NCI-H2107 (cell line): Measurements from ENCODE around the gene NUDT16L1.

Source experiments
- DNase-seq: peaks from one replicate; lab custom pipeline; 2025; lab: John Stamatoyannopoulos, UW

Gene NUDT16L1

DNA sequence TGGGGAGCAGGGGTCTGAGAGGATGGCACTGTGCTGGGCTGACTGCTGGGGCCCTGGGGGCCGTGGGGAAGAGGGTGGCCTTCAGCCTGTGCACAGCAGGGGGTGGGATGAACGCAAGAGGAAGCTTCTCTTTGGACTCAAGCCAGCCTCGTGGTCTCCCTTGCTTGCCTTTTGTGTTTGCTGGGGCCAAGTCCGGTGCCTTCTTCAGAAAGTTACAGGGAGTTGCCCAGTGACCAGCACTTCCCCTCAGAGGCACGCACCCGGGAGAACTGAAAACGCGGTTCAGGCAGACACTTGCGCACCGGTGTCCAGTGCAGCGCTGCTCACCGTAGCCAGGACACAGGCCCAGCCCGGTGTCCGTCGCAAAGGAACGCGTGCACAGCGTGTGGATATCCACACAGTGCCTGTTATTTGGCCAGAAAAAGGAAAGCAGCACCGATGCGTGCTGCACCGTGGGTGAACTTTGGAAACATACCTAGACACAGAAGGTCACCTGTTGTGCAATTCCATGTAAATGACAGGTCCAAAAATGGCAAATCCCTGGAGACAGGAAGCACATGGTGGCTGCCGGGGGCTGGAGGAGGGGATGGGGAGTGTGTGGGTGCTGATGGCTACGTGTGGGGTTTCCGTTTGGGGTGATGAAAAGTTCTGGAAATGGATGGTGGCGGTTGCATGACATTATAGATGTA, 29.4 kb upstream of the NUDT16L1 start:
- DNase-seq = no peak

DNA sequence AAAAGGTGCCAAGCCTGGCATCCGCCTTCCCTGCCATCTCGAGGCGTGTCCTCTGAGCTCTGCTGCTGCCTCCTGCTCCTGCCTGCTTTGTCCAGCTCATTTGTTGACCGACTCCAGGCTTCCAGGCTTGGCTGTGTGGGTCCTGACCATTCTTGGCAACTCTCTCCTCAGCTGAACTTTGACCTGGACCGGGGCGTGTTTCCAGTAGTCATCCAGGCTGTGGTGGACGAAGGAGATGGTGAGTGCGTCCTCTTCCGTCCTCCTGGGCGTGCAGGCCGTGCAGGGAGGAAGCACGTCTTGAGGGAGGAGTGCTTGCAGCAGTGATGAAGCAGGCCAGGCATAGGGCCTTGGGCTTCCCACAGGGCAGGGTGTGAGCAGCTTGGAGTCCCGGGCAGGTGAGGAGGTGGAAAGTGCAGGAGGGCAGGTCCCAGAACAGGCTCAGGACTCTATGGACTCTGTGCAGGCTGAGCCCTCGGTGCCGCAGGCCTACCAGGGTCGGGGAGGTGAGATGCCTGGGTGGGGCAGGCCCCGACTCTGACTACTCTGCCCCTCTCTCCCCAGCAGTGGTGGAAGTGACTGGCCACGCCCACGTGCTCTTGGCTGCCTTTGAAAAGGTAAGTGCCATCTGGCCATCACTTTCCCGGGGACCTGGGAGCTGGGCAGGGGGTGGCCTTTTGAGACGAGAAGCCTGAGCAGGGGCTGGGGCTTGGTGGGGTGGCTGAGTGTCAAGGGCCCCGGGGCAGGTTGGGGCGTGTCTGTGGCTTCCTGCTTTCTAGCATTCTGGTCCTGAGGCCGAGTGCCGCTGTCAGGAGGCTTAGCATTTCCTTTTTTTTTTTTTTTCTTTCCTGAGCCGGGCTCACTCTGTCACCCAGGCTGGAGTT, 28.6 kb upstream of the NUDT16L1 start:
- DNase-seq = no peak

DNA sequence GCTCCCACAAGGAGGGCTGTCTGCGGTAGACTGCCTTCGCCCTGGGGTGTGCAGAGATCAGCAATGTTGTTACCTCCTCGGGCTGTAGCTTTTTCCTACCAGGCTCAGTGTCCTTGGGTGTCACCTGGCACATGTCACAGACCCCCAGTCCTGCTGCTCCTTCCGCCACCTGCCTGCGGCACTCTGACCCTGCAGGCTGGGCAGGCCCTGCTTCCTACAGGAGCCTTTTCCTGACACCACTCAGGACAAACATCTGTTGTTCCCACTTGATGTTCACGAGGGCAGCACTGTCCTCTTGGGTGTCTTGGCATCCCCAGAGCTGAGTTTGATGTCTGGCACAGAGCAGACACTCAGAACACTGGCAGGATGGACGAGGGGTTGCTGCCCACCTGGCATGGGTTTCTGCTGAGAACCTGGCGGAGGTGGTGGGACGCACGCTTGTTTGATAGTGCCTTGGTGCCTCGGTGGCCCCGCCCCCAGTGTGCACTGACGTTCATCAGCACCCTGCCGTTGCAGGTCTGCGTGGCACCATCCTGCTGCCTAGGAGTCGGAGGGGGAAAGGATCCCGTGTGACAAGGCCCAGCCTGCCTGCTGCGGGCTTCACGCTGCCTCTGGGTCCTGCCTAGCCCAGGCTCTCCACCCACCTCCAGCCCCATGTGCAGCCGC, 26.7 kb upstream of the NUDT16L1 start:
- DNase-seq = no peak

DNA sequence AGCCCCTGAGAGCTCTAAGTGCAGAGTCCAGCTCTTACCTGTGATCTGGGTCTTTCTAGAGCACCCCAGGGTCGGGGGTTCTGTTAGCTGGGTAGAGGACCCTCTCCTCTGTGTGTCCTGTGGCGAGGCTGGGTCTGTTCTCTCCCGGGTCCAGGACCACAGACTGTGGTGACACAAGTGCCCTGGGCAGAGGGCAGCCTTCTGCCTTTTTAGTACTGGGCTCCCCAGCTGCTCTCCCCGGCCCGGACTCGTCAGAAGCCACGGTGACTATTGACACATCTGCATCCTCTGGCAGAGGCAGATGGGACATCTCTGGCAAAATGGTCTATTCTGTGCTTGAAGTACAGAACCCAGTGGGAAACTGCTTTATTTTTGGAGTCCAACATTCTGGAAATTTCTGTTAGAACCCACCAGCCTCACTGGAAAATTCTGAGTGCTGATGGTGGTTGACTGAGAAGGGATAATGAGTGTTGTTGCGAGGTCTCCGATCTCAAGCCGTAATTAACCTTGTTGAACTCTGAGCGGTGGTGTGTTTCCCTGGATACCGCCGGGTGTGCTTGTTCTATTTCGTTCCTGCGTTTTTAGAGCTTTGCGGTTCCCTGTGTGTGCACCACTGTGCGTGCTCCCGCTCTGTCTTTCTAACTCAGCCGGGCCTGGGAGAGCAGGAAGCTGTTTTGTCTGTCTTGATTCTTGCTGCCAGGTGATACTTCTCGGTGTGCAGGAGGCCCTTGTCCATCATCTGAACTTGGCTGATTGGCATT, 26.0 kb upstream of the NUDT16L1 start:
- DNase-seq = no peak

DNA sequence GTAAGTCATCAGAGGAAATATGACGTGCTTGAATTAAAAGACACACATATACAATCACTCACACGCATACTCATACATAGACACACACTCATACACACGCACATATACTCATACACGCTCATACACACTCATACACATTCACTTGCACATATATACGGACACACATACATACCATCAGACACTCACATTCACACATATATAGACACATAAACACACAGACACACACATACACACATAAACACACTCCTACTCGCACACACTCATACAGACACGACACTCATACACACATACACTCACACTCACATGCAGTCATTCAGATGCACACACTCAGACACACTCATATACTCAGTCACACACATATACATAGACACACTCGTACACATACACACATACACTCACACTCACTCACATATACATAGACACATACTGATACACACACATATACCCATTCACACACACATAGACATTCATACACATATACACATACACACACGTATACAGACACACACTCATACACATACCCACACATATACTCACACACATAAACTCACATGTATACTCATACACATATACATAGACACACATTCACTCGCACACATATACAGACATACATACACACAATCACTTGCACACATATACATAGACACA, 24.9 kb upstream of the NUDT16L1 start:
- DNase-seq = no peak

DNA sequence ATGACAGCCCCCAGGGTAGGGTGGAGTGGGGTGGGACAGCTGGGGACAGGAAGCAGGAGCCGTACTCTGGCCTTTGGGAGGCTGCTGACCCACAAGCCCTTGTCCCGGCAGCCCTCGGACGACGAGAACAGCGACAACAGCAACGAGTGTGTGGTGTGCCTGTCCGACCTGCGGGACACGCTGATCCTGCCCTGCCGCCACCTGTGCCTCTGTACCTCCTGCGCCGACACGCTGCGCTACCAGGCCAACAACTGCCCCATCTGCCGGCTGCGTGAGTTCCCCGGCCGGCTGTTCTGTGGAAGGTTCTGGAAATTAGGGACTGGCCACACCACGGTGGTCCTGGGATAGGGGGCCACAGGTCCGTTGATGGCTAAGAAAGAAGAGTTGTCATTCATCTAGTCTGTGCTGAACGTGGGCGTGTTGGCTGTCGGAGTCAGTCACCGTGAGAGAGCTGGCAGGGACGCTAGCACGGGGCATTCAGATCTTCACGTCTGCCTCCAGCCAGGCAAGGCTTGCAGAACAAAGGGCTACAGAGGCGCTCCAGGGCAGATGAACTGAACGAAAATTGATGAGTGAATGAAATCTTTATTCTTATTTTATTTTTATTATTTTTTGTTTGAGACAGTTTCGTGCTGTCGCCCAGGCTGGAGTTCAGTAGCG, 19.8 kb upstream of the NUDT16L1 start:
- DNase-seq = no peak

DNA sequence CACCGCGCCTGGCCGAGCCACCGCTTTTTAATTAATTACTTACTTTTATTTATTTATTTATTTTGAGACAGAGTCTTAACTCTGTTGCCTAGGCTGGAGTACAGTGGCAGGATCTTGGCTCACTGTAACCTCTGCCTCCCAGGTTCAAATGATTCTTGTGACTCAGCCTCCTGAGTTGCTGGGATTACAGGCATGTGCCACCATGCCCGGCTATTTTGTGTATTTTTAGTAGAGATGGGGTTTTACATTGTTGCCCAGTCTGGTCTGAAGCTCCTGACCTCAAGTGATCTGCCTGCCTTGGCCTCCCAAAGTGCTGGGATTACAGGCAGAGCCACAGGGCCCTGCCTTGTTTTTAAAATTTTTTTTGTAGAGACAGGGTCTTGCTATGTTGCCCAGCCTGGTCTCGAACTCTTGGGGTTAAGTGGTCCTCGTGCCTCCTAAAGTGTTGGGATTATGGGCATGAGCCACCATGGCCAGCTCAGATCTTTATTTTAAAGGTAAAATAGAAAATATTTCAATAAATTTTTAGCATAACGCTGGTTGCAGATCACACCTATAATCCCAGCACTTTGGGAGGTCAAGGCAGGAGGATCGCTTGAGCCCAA, 18.3 kb upstream of the NUDT16L1 start:
- DNase-seq = no peak

DNA sequence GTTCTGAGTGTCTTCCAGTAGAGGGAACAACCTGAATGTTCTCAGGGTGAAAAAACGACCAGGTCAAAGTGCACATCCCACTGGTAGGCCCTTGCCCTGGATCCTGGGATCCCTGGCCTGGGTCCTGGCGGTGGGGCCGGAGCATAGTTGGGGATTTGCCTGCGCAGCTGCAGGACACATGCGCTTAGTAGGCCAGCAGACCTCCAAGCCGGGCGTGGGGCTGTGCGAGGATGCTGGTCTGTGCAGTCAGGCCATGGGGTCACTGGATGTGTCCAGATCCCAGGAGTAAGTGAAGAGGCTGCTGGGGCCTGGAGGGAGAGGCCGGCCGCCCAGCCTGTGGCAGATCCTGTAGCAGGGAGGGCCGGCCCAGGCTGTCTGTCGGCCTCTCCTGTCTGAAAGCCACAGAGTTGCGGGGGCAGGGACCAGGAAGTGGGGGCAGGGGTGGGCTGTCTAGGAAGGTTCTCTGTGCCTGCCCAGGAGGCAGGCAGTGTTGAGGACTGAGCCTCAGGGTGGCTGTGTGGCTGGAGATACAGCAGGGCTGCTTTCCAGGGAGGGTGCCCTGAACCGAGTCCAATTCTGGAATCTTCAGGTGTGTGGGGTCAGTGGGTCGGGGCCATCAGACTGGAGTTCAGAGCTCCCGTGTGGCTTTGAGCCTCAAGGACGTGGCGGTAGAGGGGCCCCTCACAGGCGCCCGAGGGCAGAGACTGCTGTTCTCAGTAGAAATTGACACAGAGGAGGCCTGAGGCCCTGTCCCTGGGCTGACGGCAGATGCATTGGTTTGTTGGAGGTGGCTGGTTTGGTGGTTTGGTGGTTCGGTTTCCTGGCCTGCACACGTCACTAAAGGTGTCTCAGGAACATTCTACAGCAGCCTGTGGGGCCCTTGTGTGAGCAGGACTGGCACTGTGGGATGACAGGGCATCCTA, 17.2 kb upstream of the NUDT16L1 start:
- no peak for DNase-seq

DNA sequence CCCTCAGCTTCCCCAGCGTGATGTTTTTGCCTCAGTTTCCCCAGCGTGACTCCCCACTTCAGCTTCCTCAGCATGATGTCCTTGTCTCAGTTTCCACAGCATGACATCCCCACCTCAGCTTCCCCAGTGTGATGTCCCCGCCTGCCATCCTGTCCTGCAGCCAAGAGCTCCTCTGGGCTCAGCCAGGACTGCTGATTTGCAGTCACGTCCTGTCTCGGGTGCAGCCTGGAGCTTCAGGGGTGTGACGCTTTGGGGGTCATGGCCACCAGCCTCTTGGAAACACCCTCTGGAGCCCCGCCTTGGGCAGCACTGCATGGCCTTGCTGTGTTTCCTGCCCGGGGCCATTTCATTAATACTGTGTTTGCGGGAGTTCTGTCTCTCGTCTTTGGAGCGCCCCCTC, 16.5 kb upstream of the NUDT16L1 start:
- no peak for DNase-seq

DNA sequence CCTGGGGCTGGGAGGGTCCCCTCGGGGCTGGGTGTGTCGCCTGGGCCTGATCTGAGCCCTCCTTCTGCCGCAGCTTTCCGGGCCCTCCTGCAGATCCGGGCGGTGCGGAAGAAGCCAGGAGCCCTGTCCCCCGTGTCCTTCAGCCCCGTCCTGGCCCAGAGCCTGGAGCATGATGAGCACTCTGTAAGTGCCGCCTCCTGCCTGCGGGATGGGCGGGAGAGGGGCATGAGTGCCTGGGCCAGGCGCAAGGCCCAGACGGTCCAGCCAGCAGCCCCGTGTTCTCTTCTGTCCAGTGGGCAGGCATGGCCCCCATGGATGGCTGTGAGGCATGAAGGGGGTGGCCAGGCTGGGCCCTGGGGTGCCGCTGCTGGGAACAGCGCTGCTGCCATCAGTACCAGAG, 16.0 kb upstream of the NUDT16L1 start:
- DNase-seq = no peak

DNA sequence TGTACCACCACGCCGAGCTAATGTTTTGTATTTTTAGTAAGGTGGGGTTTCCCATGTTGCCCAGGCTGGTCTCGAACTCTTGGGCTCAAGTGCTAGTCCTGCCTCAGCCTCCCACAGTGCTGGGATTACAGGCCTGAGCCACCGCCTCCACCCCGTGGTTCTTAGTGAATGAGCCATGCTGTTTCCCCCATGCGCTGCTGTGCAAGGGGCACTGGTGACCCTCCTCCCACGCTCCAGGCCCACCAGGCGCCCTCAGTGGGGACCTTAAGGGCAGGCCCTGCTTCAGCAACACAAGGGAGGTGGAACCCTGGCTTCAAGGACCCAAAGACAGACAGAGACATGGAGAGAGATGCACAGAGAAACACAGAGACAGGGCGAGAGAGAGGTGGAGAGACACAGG, 15.4 kb upstream of the NUDT16L1 start:
- DNase-seq = no peak

DNA sequence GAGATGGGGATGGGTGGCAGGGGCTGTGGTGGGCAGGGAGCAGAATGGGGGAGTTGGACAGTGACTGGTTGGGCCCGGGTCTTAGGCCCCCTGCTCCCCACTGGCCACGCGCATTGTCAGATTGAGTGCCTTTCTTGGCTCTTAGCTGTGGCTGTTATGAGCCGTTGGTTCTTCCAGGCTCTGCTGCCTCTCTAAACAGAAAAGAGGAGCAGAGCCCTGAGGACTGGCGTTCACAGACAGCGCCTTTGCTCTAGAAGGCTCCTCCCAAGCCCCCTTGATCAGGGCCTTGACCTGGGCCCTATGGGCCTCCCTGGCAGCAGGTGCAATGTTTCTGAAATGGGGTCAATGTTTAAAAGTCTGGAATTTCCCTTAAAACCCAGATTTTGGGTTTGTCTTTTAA, 14.8 kb upstream of the NUDT16L1 start:
- DNase-seq = no peak

DNA sequence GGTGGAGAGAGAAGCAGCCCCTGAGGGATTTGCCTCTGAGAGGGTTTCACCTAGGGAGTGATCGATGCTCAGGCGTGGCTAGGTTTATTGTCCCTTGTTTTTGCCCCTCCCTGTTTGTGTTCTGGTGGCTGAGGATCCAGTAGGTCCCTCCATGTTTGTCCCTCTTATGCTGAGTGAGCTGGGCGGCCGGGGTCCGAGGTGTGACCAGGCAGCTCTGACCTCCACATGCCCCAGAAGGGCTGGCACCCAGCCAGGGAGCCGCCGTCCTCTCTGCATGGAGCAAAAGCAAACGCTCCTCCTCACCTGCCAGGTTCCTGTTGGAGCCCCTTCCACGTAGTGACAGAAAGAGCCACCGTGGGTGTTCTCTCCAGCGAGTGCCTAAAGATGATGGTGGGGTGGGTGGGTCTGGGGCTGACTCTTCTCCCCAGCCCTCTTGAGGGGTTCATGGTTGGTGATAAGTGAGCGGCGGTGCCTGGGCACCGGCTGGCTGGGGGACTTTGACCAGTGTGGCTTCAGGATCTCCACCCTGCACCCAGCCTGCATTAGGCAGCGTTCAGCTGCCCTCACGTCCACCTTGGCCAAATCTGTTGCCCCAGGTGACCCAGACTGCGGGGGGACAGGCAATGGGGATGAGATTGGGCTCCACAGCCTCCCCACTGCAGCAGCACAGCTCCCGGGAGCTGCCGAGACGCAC, 14.1 kb upstream of the NUDT16L1 start:
- peak; percentile 49 for DNase-seq

DNA sequence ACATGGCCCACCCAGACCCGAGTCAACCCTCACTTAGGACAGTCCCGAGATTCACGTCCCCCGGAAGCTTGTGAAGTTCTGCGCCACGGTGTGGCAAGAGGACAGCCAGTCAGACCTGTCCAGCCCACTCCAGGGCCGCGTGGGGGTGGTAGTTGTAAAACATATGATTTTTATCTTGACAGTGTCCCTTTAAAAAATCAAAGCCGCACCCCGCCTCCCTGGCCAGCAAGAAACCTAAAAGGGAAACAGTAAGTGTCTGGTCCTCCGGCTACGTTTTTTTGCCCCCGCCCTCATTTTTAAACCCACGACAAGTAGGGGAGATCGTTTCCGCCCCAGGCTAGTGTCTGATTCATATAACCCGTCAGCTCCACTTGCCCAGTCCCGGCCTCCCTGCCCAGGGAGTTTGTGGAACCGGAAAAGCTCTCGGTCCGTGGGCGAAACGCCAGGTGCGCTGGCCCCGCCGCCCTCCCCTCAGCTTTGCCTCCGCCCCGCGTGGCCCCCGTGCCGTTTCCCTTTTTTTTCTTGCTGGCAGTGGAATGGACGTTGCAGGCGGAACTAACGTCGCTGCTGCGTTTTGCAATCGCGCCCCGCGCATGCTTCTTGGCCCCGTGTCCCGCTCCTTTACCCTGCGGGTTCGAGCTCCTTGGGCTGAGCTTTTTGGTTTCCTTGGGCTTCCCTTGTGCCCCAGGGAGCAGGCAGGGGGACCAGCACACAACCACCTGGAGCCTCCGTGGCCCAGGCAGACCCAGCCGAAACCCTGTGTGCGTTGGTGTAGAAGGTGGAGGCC, 13.3 kb upstream of the NUDT16L1 start:
- DNase-seq = no peak

DNA sequence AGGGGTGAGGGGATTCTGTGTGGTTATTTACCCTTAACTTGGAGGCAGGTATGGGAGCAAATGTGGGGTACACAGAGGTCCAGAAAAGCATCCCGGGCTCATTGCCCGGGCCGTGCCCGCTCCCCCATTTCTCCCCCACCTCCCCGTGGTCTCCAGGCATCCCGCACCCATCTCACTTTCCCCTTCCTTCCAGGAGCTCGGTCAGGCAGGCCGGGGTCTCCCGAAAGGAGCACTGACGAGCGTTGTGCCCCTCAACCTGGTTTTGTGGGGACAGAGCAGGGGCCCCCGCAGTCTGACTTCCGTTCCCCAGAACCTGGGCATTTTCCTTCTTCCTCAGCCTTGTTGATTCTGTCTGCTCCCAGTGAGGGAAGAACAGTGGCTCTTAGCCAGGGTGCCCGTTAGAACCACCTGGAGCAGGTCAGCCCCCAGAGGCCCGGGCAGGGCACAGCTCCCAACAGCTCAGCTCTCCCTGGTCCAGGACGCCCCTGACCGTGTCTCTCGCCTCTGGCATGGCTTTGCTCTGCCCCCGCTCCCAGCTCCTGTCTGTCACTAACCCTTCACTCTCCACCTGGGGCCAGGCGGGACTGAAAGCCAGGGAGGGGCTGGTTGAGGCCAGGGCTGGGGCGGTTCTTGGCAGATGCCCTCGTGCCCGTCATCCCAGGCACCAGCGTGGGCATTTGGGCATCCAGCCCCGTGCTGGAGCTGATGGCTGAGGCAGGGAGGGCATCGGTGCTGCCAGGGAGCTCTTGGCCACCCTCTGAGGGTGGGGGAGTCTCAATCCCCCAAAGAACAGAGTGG, 12.5 kb upstream of the NUDT16L1 start:
- no peak for DNase-seq

DNA sequence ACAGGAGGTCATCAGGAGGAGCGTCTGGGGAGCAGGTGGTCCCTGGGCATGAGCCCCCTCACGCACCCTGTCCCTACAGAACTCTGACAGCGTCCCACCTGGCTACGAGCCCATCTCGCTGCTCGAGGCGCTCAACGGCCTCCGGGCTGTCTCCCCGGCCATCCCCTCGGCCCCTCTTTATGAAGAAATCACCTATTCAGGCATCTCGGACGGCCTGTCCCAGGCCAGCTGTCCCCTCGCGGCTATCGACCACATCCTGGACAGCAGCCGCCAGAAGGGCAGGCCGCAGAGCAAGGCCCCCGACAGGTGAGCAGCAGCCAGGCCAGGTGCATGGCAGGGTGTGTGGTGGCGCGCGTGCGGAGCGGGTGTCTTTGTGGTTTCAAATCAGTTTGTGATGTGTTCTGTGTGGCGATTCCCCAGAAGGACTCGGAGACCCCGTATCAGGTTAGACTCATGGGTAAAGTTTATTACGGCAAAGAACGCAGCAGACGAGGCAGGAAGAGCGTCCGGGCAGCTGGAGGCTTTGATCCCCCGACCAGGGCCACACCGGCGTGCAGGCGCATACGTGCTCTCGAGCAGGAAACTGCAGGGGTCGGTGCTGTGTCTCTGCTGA, 11.8 kb upstream of the NUDT16L1 start:
- DNase-seq = no peak

DNA sequence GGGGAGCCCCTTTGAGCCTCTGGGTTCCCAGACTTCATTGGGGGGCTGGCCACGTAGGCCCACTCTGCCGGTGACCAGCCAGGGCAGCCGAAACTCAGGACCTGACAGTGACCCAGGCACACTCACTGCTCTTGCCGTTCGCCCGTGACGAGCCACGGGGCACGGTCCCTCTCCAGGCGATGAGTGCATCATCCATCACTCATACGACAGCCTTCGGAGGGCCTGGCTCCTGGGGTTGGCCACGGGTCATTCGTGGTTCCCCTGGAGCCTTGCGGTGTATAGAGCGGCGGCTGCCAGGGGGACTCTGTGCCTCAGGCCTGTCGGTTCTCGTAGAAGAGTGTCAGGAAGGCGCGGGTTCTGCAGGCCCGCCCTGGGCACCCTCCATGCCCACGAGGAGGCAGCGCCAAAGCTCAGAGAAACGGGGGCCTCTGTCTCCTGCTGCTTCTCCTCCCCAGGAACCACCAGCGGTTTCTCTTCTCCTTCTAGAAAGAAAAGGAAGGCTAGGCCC, 11.2 kb upstream of the NUDT16L1 start:
- no peak for DNase-seq
